GM12875 (cell line): ENCODE measurements around the gene PLA2G15.

Source experiments
- H3K4me3 ChIP-seq: one replicate; pipeline ENCODE4 v1.5.1; 2011; ENCODE audit warnings: low read depth, low read length, control low read depth
- CTCF ChIP-seq: IDR thresholded peaks from 2 replicates; pipeline ENCODE4 v1.5.1; 2011; ENCODE audit warnings: low read depth, mild to moderate bottlenecking, control low read depth, inconsistent platforms, low read length, moderate library complexity, borderline replicate concordance; ENCODE audit not compliant: insufficient read depth

The PLA2G15 gene

GRCh38 chr16:68236137-68236825 lies 8.9 kb upstream of the PLA2G15 start:
- no peak for TF ChIP-seq CTCF
- H3K4me3 ChIP-seq, result peak overlapping the region; percentile 41

- H3K4me3 ChIP-seq, result peak overlapping the region; percentile 51
- no peak for TF ChIP-seq CTCF
These were observed 8.3 kb upstream of the PLA2G15 start for GRCh38 chr16:68236826-68237242.

- TF ChIP-seq CTCF, result no peak
- H3K4me3 ChIP-seq, result peak overlapping the region; percentile 51
These were observed 7.7 kb upstream of the PLA2G15 start for GRCh38 chr16:68237243-68238028.

GRCh38 chr16:68238029-68238345 lies 7.2 kb upstream of the PLA2G15 start:
- peak overlapping the region; percentile 51 for H3K4me3 ChIP-seq
- TF ChIP-seq CTCF, result no peak

- no peak overlapping the region for H3K4me3 ChIP-seq
- TF ChIP-seq CTCF, result no peak
These were observed 3.1 kb upstream of the PLA2G15 start for GRCh38 chr16:68242085-68242484.

GRCh38 chr16:68242926-68243858 lies 2.0 kb upstream of the PLA2G15 start:
- H3K4me3 ChIP-seq, result no peak overlapping the region
- TF ChIP-seq CTCF, result no peak

- H3K4me3 ChIP-seq, result peak overlapping the region; percentile 75
- no peak for TF ChIP-seq CTCF
These were observed 681 bp upstream of the PLA2G15 start for GRCh38 chr16:68244481-68244902.
